Nephron (organoid): Measurements from ENCODE around the gene SAAL1.

Experiments used
- H3K27ac Mint-ChIP-seq, 3 experiments: 2 replicates each; pipeline ENCODE4 v1.8.0; 2020; ENCODE audit warnings: mixed read lengths in 3 of 3, mild to moderate bottlenecking in 2 of 3, moderate library complexity in 1 of 3
- H3K27me3 Mint-ChIP-seq: 2 replicates; pipeline ENCODE4 v1.8.0; 2021; ENCODE audit warnings: low read depth, mild to moderate bottlenecking, moderate library complexity, mixed read lengths
- H3K36me3 Mint-ChIP-seq: 2 replicates; pipeline ENCODE4 v1.8.0; 2020; ENCODE audit warnings: low read depth, mixed read lengths
- H3K4me1 Mint-ChIP-seq: 2 replicates; pipeline ENCODE4 v1.8.0; 2020; ENCODE audit warnings: mixed read lengths
- H3K4me3 Mint-ChIP-seq, 3 experiments: 2 replicates each; pipeline ENCODE4 v1.8.0; 2020; ENCODE audit warnings: mild to moderate bottlenecking in 3 of 3, mixed read lengths in 3 of 3, moderate library complexity in 2 of 3
- H3K9me3 Mint-ChIP-seq: 2 replicates; pipeline ENCODE4 v1.8.0; 2020; ENCODE audit warnings: mixed read lengths
- CTCF ChIP-seq, 3 experiments: fragments of 200-600 bp; sonication (generic); IDR thresholded peaks; one replicate each; pipeline ENCODE4 v1.5.0; 2021; ENCODE audit warnings: antibody characterized with exemption in 3 of 3; ENCODE audit not compliant: unreplicated experiment in 3 of 3

Gene SAAL1

GRCh38 chr11:18078909-18079308 lies 27.0 kb downstream of the SAAL1 start:
- no peaks in the 10 kb centered on the region for H3K27me3 Mint-ChIP-seq
- no peak for TF ChIP-seq CTCF (IDR thresholded peaks at IDR 0.05; ENCODE audit: unreplicated experiment in 3 of 3)

GRCh38 chr11:18075444-18075843 lies 30.4 kb downstream of the SAAL1 start:
- Mint-ChIP-seq H3K27ac (no peak overlapping the region), H3K4me3 (no peak overlapping the region), H3K4me1 (no peaks in the 10 kb centered on the region), H3K9me3 (no peaks in the 10 kb centered on the region), H3K36me3 (peaks cover 20% of the 10 kb centered on the region), H3K27me3 (no peaks in the 10 kb centered on the region)
- no peak for TF ChIP-seq CTCF (IDR thresholded peaks at IDR 0.05; ENCODE audit: unreplicated experiment in 3 of 3)

More at GRCh38 chr11:18078909-18079308, 27.0 kb downstream of the SAAL1 start:
- H3K4me3 Mint-ChIP-seq = no peak overlapping the region
- H3K4me1 Mint-ChIP-seq = no peaks in the 10 kb centered on the region
- no peak overlapping the region for H3K27ac Mint-ChIP-seq
- peaks cover 42% of the 10 kb centered on the region for H3K36me3 Mint-ChIP-seq
- no peaks in the 10 kb centered on the region for H3K9me3 Mint-ChIP-seq

- Mint-ChIP-seq H3K9me3 (no peaks in the 10 kb centered on the region), H3K4me3 (no peak overlapping the region), H3K27ac (no peak overlapping the region), H3K36me3 (peaks cover 3% of the 10 kb centered on the region), H3K4me1 (no peaks in the 10 kb centered on the region), H3K27me3 (peaks cover 3% of the 10 kb centered on the region)
- TF ChIP-seq CTCF (IDR thresholded peaks at IDR 0.05; ENCODE audit: unreplicated experiment in 3 of 3) = no peak
These were observed 34.7 kb downstream of the SAAL1 start for GRCh38 chr11:18071098-18071705.

- TF ChIP-seq CTCF (IDR thresholded peaks at IDR 0.05; ENCODE audit: unreplicated experiment in 3 of 3) = no peak
- H3K27ac Mint-ChIP-seq = no peak overlapping the region
- no peaks in the 10 kb centered on the region for H3K36me3 Mint-ChIP-seq
- peaks cover 3% of the 10 kb centered on the region for H3K27me3 Mint-ChIP-seq
- H3K4me1 Mint-ChIP-seq = peaks cover 12% of the 10 kb centered on the region
- H3K4me3 Mint-ChIP-seq = no peak overlapping the region
- H3K9me3 Mint-ChIP-seq = no peaks in the 10 kb centered on the region
These were observed 38.5 kb downstream of the SAAL1 start for GRCh38 chr11:18067372-18067771.

GRCh38 chr11:18066626-18067025 lies 39.3 kb downstream of the SAAL1 start:
- H3K4me3 Mint-ChIP-seq = no peak overlapping the region
- peaks cover 12% of the 10 kb centered on the region for H3K4me1 Mint-ChIP-seq
- no peak overlapping the region for H3K27ac Mint-ChIP-seq
- no peak for TF ChIP-seq CTCF (IDR thresholded peaks at IDR 0.05; ENCODE audit: unreplicated experiment in 3 of 3)
- peaks cover 3% of the 10 kb centered on the region for H3K27me3 Mint-ChIP-seq
- no peaks in the 10 kb centered on the region for H3K36me3 Mint-ChIP-seq
- no peaks in the 10 kb centered on the region for H3K9me3 Mint-ChIP-seq

- peaks cover 3% of the 10 kb centered on the region for H3K27me3 Mint-ChIP-seq
- H3K36me3 Mint-ChIP-seq = no peaks in the 10 kb centered on the region
- H3K9me3 Mint-ChIP-seq = no peaks in the 10 kb centered on the region
- TF ChIP-seq CTCF (IDR thresholded peaks at IDR 0.05; ENCODE audit: unreplicated experiment in 3 of 3) = no peak
- no peak overlapping the region for H3K4me3 Mint-ChIP-seq
- H3K27ac Mint-ChIP-seq = no peak overlapping the region
- H3K4me1 Mint-ChIP-seq = peaks cover 12% of the 10 kb centered on the region
These were observed 40.3 kb downstream of the SAAL1 start for GRCh38 chr11:18065572-18065971.
